GM19395 (cell line): ENCODE results near the gene RAB11FIP3.
"Not testable (repeated sequence)": the region's sequence is repeated elsewhere in the genome, so short reads cannot be mapped to it uniquely, and the experiment has no call there.

Source experiments
- ATAC-seq: cut with Tn5 transposase; IDR thresholded peaks from one replicate; pipeline ENCODE4 v1.9.1; 2021; ENCODE audit warnings: mild to moderate bottlenecking, moderate library complexity; ENCODE audit not compliant: unreplicated experiment

RAB11FIP3 gene

GRCh38 chr16:414395-415169 is 10.9 kb upstream of the RAB11FIP3 start:
- ATAC-seq, result no peak

GRCh38 chr16:415170-415498 is 10.3 kb upstream of the RAB11FIP3 start:
- ATAC-seq, result not testable (repeated sequence)

- ATAC-seq, result not testable (repeated sequence)
Observed at GRCh38 chr16:422179-422578, 3.3 kb upstream of the RAB11FIP3 start.

GRCh38 chr16:424033-424622 is 1.3 kb upstream of the RAB11FIP3 start:
- no peak for ATAC-seq

- no peak for ATAC-seq
Observed at GRCh38 chr16:424623-425081, 797 bp upstream of the RAB11FIP3 start.

GRCh38 chr16:425740-426114 is 278 bp downstream of the RAB11FIP3 start:
- ATAC-seq, result peak; percentile 42

- ATAC-seq, result peak; percentile 10
Observed at GRCh38 chr16:426115-426905, 861 bp downstream of the RAB11FIP3 start.

- no peak for ATAC-seq
Observed at GRCh38 chr16:426906-427249, 1.4 kb downstream of the RAB11FIP3 start.

- no peak for ATAC-seq
Observed at GRCh38 chr16:427250-427649, 1.8 kb downstream of the RAB11FIP3 start.

GRCh38 chr16:430904-431303 is 5.5 kb downstream of the RAB11FIP3 start:
- no peak for ATAC-seq

GRCh38 chr16:440627-441026 is 15.2 kb downstream of the RAB11FIP3 start:
- ATAC-seq, result no peak

GRCh38 chr16:441447-441846 is 16.0 kb downstream of the RAB11FIP3 start:
- ATAC-seq, result no peak

GRCh38 chr16:442976-443375 is 17.5 kb downstream of the RAB11FIP3 start:
- no peak for ATAC-seq

GRCh38 chr16:444027-444426 is 18.6 kb downstream of the RAB11FIP3 start:
- ATAC-seq, result no peak

- ATAC-seq, result no peak
Observed at GRCh38 chr16:445566-445965, 20.1 kb downstream of the RAB11FIP3 start.

GRCh38 chr16:450385-450784 is 24.9 kb downstream of the RAB11FIP3 start:
- no peak for ATAC-seq

- ATAC-seq, result no peak
Observed at GRCh38 chr16:450785-451512, 25.5 kb downstream of the RAB11FIP3 start.

- ATAC-seq, result no peak
Observed at GRCh38 chr16:454397-454940, 29.0 kb downstream of the RAB11FIP3 start.

- no peak for ATAC-seq
Observed at GRCh38 chr16:455453-455852, 30.0 kb downstream of the RAB11FIP3 start.

- no peak for ATAC-seq
Observed at GRCh38 chr16:456891-457483, 31.5 kb downstream of the RAB11FIP3 start.
